ENCODE measurements around the gene PANK1.

PANK1 gene

GRCh38 chr10:89644967-89645741 is at the start of gene PANK1:
PANK1 (minus strand) TSS chr10:89645242; CDS start chr10:89644891, 351 bp downstream.
- DNase-seq = peak; percentile 66

GRCh38 chr10:89693176-89693575 is 48.1 kb upstream of the PANK1 start:
- no peak for DNase-seq

DNA sequence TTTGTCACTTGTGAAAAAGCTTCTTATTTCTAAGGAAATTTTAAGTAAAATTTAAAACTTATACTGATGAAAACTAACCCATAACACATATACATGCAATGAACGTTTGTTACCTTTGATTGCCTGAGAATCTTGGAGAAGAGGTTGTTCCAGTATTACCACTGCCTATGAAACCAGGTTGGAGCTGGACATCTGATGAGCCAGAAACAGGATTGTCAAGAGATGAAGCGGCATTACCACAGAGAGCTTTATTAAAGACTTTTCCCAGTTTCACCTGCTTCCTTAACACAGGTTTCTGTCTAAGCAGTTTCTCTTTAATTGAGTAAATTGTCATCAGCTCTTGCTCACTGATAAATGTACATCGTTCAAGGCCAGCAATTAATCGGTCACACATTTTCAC is 47.4 kb upstream of the PANK1 start:
- DNase-seq = no peak

DNA sequence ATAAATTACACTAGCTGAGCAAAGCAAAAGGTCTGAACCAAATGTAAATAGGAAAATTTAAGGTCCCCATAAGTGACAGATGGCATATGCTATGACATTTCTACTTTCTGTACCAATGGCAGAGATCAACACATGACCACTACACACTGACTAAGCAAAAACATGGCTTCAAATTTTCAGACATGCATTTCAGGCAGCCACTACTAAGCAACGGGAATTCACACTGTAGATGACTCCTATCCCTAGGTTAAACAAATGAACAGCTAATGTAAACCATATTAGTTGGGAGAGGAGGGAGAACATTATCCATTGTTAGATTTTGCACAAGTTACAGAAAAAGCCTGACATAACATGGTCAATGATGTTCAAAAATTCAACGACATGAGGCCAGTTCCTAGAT is 45.0 kb upstream of the PANK1 start:
- no peak for DNase-seq

DNA sequence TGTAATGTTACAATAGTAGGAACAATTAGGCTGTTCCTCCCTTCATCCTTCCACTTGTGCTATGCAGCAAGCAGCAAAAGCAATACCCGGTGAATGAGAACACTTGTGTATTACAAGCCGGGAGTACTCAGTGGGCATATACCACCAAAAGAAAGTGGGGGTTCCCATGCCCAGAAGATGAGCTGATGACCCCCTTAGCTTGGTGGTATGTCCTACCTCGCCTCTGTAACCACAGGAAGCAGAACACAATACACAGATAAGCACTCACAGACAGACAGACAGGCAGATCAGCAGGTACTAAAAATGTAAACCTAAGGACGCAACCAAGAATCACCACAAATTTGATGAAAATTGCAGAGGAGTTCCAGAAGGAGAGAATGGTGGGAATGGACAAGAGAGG is 40.9 kb upstream of the PANK1 start:
- DNase-seq = no peak

DNA sequence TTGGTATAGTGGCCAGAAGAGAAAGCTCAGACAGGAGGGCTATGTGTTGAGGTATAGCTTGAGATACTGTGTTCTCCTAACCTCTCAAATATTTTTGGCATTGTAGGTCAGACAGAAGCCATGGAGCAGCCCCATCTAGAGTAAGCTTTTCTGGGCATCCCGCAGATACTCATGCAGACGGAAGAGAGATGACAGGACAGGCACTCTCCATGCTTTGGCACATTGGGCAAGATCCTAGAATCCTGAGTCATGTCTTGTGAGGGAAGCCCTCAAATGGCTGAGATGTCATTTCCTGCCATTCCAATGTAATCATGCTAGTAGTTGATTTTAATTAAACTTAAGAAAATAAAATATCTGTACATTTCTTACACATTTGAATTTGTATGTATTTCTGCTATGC is 39.6 kb upstream of the PANK1 start:
- DNase-seq = no peak

DNA sequence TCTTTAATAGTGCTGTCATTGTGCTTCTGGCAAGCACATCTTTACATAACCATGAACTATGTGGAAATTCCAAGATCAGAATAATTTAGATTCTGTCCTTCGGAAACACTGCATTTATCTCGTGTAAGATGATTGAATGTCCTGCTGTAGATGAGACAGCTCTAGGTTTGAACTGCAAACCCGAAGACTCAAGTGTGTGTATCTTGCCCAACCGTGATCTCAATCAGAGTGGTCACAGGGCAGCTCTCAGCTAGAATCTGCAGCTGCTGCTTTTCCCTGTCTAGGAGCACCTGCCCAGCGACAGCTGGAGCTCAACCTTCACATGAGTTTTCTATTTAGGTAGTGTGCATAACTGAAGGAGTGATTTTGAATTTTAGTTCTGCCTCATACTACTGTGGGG is 38.8 kb upstream of the PANK1 start:
- no peak for DNase-seq

DNA sequence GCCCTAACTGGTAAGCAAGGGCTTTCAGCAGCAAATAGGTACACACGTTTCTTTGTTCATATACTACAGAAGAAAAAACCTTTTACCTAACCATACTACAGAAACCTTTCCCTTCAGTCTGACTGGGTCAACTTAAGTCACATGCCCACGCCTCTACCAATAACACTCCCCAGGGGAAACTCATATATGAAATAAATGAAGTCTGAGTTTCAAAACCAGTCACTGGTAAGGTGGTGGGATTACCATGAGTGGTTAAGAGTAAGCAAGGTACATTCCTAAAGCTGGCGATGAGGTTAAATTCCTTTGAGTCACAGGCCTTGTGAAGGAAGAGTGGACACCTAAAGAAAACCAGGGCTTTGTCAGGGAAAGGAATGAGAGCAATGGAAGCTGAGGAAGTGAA is 34.9 kb upstream of the PANK1 start:
- no peak for DNase-seq

GRCh38 chr10:89677341-89677740 is 32.3 kb upstream of the PANK1 start:
- no peak for DNase-seq

DNA sequence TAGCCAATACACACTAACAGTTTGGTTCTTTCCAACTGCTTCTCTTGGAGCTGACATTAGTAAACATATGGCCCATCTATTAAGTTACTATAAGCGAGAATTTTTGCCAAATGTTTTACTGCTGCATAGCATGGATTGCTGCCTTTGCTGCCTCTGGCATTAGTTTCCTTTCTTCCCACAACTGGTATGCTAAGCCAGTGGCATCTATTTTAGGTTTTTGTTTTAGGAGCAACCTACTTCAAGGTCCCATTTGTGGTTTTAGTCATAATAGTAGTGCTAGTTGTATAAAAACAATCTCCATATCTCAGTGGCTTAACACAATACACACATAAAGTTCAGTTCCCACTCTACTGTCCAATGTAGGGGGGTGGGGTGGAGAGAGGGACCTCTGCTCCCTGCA is 25.9 kb upstream of the PANK1 start:
- no peak for DNase-seq

DNA sequence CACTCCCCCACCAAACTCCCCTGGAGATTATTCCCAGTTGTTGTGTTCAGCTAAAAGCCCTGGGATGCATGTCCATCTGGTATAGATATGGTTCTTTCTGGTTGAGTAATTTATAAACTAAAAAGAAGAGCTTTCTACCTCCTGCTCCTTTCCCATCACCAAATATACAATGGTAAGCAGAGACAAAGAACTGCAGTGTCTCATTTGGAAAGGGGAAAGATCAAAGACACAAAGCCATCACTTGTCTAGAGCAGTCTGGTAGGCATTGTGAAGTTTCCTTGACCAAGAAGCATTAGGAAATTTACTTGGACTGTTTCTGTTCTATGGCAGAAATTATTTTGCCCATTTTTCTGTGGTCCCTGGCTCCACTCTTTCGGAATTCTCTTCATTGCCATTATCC is 24.9 kb upstream of the PANK1 start:
- DNase-seq = no peak

DNA sequence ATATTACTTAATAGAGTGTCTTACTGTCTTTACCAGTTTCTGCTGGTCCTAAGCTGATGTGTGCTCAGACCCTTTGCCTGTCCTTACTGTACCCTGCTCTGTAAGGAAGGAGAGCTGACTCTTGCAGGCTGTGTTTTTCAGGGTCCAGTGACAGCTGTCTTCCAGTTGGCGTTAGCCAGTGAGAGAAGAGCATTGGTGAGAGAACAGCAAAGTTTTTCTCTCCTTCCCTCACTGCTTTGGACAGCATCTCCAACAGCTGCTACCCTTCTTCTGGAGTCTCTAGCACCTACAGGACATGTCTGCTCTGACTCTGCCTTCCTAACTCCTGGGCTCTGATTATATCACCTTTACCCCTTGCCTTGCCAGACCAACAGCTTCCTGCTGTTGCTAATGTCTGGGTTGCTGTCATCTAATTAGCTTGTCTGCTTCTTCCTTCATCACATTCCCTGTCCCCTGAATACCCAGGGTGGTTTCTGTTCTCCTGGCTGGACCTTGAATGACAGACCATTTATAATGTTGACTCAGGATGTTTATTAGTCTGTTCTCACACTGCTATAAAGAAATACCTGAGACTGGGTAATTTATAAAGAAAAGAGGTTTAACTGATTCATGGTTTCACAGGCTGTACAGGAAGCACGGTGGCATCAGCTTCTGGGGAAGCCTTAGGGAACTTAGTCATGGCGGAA is 23.5 kb upstream of the PANK1 start:
- DNase-seq = no peak

DNA sequence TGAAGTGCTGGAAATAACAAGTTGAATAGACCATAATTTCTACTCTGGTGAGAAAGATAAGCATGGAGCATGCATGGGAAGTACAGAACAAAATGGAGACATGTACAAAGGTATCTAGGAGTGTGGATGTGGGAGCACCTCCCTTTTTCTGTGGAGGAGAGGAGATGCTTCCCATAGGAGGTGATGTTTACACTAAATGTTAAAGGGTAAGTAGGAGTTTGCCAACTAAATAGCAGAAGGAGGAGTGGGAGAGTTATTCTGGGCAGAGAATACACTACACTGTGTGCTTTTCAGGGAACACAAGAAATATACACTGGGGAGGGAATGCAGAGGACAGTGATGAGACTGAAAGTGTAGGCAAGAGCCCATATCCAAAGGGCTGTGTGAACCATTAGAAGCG is 21.1 kb upstream of the PANK1 start:
- DNase-seq = no peak

DNA sequence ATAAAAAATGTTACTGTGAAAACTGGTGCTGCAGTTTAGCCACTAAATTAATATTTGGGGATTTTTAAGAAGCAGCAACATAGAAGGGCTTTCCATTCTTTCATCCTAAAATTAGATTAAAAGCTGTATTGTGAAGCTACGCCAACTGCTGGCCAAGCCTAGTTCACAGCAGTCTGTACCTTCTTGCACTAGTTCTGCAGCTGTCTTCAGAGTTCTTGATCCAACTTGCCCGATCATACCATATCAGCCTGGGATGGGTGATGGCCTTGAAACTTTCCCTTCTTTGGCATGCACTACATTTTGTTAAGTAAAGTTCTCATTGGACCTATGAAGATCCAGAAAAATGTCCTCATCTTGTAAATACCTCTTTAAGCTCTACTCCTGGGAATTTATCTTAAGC is 20.3 kb upstream of the PANK1 start:
- DNase-seq = no peak

- no peak for DNase-seq
These were observed 19.2 kb upstream of the PANK1 start for GRCh38 chr10:89664203-89664602.

- DNase-seq = no peak
These were observed 18.1 kb upstream of the PANK1 start for GRCh38 chr10:89663144-89663543.

DNA sequence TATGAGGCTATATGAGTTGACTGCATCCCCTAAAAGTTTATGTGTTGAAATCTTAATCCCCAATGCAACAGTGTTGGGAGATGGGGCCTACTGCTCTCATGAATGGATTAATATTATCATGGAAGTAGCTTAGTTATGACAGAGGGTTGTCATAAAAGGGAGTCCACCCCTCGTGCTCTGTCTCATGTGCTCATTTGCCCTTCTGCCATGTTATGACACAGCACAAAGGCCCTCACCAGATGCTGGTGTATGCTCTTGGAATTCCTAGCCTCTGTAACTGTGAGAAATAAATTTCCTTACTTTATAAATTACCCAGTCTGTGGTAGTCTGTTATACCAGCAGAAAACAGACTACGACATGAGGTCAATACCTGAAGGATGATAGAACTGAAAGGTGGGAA is 17.6 kb upstream of the PANK1 start:
- DNase-seq = no peak

DNA sequence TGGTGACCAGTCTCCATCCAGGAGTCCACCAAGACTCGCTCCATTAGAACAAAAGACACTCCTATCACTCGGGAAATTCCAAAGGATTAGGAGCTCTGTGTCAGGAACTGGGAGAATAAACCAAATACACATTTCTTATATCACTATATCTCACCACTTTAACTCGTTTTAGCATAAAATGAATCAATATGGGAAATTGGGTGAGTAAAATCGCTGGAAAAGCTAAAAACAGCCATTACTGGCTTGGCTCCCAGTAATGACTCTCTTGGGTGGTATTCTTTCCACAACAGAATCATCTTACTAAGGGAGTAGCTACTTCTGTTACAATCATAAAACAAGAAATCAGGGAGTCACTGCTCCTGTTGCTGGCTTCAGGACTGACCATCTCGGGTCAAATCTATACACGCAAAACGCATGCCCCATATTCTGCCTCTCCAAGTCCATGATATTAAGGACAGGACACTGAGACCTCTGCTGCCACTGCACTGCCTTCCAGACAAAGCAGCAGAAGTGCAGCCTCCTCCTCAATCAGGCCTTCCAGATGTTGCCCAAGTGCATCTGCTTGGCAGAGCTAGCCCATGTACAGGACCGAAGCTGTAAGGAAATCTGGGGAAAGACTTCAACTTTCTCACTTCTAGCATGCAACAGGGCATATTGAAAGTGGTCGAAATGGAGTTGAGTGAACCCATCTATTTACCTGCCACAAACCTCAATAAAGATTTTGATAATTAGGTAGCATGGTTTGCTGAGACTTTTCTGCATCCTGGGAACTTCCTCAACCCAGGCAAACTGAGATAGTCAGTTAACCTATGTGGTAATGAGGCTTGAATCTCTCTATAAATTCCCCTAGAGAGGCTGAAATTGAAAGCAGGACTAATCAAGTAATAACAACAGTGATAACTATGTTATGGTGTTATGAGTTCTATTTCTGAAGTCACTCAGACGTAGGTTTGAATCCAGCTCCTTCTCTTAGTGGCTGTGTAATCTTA is 14.4 kb upstream of the PANK1 start:
- DNase-seq = no peak

DNA sequence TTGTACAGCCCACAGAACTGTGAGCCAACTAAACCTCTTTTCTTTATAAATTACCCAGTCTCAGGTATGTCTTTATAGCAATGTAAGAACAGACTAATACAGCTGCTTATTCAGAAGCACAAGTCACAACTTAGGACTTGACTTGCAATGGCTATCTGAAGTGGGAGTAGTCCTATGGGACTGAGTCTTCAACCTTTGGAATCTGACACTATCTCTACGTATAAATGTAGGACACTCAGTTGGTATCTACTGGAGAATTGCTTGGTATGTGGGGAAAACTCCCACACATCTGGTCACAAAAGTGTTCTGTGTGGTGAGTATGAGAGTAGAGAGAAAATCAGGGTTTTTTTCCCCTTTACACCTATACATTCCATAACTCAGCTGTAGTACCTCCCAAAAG is 12.3 kb upstream of the PANK1 start:
- DNase-seq = no peak

DNA sequence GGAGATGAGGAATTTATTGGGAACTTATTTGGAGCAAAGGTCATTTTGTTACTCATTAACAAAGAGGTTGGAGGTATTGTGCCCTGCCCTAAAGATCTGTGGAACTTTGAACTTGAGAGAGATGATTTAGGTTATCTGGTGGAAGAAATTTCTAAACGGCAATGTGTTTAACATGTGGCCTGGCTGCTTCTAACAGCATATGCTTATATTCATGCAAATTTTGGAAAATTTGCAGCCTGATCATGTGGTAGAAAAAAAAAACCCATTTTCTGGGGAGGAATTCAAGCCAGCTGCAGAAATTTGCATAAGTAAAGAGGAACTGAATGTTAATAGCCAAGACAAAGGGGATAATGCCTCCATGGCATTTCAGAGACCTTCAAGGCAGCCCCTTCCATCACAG is 10.7 kb upstream of the PANK1 start:
- no peak for DNase-seq

DNA sequence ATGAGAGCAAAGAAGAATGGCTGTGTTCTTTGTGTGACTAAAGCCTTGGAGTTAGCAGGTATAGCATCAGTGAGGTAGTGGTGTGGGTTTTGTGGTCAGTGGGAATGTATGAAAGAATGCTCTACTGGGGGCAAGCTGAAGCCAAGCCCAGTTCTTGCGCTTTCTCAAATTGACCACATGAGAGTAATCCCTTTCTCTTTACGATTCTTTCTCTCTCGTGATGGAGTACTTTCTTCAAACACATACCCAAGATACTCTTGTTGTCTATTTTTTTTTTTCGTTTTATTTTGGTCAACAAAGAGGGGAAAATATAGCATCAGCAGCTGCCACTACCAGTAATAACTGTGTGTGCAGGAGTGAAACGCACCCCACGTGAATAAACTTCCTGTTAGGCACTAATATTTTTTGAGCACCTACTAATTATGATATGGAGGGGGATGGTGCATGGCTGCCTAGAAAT is 8.4 kb upstream of the PANK1 start:
- no peak for DNase-seq

GRCh38 chr10:89652806-89653370 is 7.8 kb upstream of the PANK1 start:
- DNase-seq = no peak

Measured in NCI-H748 treated with DMSO at 0.1 percent for 48 hours (cell line).